Colonic mucosa (tissue), 4 donors: ENCODE measurements around the gene MIEF2. TPM values are rescaled to one million over a fixed set of nuclear protein-coding genes. Genes with fewer than 3 reads are reported as not detected.
A peak's percentile ranks its signal among the peaks of the same experiment; 100 is the strongest.

Source experiments
- DNase-seq: peaks from one replicate; pipeline ENCODE4 v3.0.0-alpha.2; 2020
- H3K27ac ChIP-seq: fragments of 200-600 bp; one replicate; pipeline ENCODE4 v1.8.0; 2021
- H3K27me3 ChIP-seq: fragments of 200-600 bp; one replicate; pipeline ENCODE4 v1.8.0; 2021
- H3K36me3 ChIP-seq: fragments of 200-600 bp; one replicate; pipeline ENCODE4 v1.8.0; 2021
- H3K4me1 ChIP-seq: fragments of 200-600 bp; one replicate; pipeline ENCODE4 v1.8.0; 2021; ENCODE audit warnings: mild to moderate bottlenecking
- H3K4me3 ChIP-seq: fragments of 200-600 bp; one replicate; pipeline ENCODE4 v1.8.0; 2021
- H3K9ac ChIP-seq, 2 donors: one replicate each; pipeline ENCODE4 v1.7.0; 2013; ENCODE audit warnings: control low read depth in 2 of 2, low read depth in 2 of 2, low read length in 2 of 2
- H3K9me3 ChIP-seq: fragments of 200-600 bp; one replicate; pipeline ENCODE4 v1.8.0; 2021
- CTCF ChIP-seq: fragments of 200-600 bp; IDR thresholded peaks from one replicate; pipeline ENCODE4 v1.8.0; 2022; ENCODE audit warnings: antibody characterized with exemption, mild to moderate bottlenecking
- intact Hi-C: fragments of 100-400 bp; cut with DNase I; formaldehyde crosslinking; loops from one replicate; pipeline ENCODE4 v1.14.1; 2022
- total RNA-seq, 2 donors: library from RNA; stranded (reverse); fragmentation: NEBNext Ultra II Directional in 1 of 2; extraction: Animal tissue kit (Norgen Biotek cat#: 25700) in 1 of 2; gene quantifications; one replicate each; pipeline ENCODE4 v1.2.1, GENCODE V29; 2021
- donor health status: healthy.
- donor health status: DM: no; HTN: no; CAD: no.
- donor health status: DM: no; HTN: no; CAD: no.

Gene MIEF2
- total RNA-seq, 2 donors from 2014 or later = 13.2 to 15.3 TPM

- no peak overlapping the region for H3K9ac ChIP-seq
- peaks cover 11% of the 10 kb centered on the region for H3K4me1 ChIP-seq
- no peaks in the 10 kb centered on the region for H3K27me3 ChIP-seq
- H3K36me3 ChIP-seq = no peaks in the 10 kb centered on the region
- intact Hi-C loops = no loop called here
- no peak for TF ChIP-seq CTCF
- no peak overlapping the region for H3K27ac ChIP-seq
- no peak for DNase-seq
- no peaks in the 10 kb centered on the region for H3K9me3 ChIP-seq
- H3K4me3 ChIP-seq = no peak overlapping the region
Observed at GRCh38 chr17:18309202-18309601, 48.7 kb downstream of the MIEF2 start.

- no peak for TF ChIP-seq CTCF
- Histone ChIP-seq H3K27me3 (no peaks in the 10 kb centered on the region), H3K4me3 (peak overlapping the region; percentile 89), H3K27ac (peak overlapping the region; percentile 89), H3K9me3 (no peaks in the 10 kb centered on the region), H3K4me1 (peaks cover 42% of the 10 kb centered on the region), H3K9ac (peak overlapping the region; percentile 82 to 92), H3K36me3 (peaks cover 3% of the 10 kb centered on the region)
- peak; percentile 41 for DNase-seq
- intact Hi-C loops = no loop called here
Observed at GRCh38 chr17:18314059-18314730, 53.7 kb downstream of the MIEF2 start.

- peak within 1 kb of the TSS; percentile 82 to 96 for H3K9ac ChIP-seq
- no peaks in the 10 kb centered on the region for H3K9me3 ChIP-seq
- H3K27me3 ChIP-seq = no peaks in the 10 kb centered on the region
- peak within 1 kb of the TSS; percentile 89 for H3K27ac ChIP-seq
- peaks cover 3% of the 10 kb centered on the region for H3K36me3 ChIP-seq
- H3K4me3 ChIP-seq = peak within 1 kb of the TSS; percentile 89
- TF ChIP-seq CTCF = no peak
- H3K4me1 ChIP-seq = peaks cover 48% of the 10 kb centered on the region
- intact Hi-C loops = loop anchor here (5.0 kb wide), 1 partner anchor 68 kb away; no protein-coding TSS in a partner anchor
- DNase-seq = peak; percentile 99
Observed at GRCh38 chr17:18314731-18315561, 54.5 kb downstream of the MIEF2 start, which contains the start of the genes SMCR8 and TOP3A. Gene SMCR8 (plus strand): TSS chr17:18315293. CDS start chr17:18315790, 497 bp downstream. Gene TOP3A (minus strand): TSS chr17:18314994. CDS start chr17:18314778, 216 bp downstream.

GRCh38 chr17:18315562-18315922 lies 55.1 kb downstream of the MIEF2 start:
- Histone ChIP-seq H3K27ac (peak overlapping the region; percentile 89), H3K36me3 (peaks cover 3% of the 10 kb centered on the region), H3K4me3 (peak overlapping the region; percentile 89), H3K9ac (peak overlapping the region; percentile 82 to 96), H3K4me1 (peaks cover 48% of the 10 kb centered on the region), H3K27me3 (no peaks in the 10 kb centered on the region), H3K9me3 (no peaks in the 10 kb centered on the region)
- DNase-seq = no peak
- TF ChIP-seq CTCF = no peak
- intact Hi-C loops = loop anchor here (5.0 kb wide), 1 partner anchor 68 kb away; no protein-coding TSS in a partner anchor

- peaks cover 48% of the 10 kb centered on the region for H3K4me1 ChIP-seq
- TF ChIP-seq CTCF = no peak
- no peak for DNase-seq
- intact Hi-C loops = loop anchor here (5.0 kb wide), 1 partner anchor 69 kb away; no protein-coding TSS in a partner anchor
- no peaks in the 10 kb centered on the region for H3K27me3 ChIP-seq
- H3K9me3 ChIP-seq = no peaks in the 10 kb centered on the region
- peak overlapping the region; percentile 82 to 96 for H3K9ac ChIP-seq
- peaks cover 3% of the 10 kb centered on the region for H3K36me3 ChIP-seq
- H3K27ac ChIP-seq = peak overlapping the region; percentile 89
- peak overlapping the region; percentile 89 for H3K4me3 ChIP-seq
Observed at GRCh38 chr17:18315961-18316360, 55.5 kb downstream of the MIEF2 start.

Other genes with a start within 250 kb of the MIEF2 start
- 10 to 100 TPM; 23.5 to 44.5 TPM for gene ATPAF2, start 221.5 kb upstream of the MIEF2 start, total RNA-seq
- 1 to 10 TPM; 5.2 to 8.0 TPM for gene GID4, start 221.3 kb upstream of the MIEF2 start, total RNA-seq
- gene DRG2, start 172.7 kb upstream of the MIEF2 start, total RNA-seq = 10 to 100 TPM; 25.6 to 36.9 TPM
- gene MYO15A, start 151.9 kb upstream of the MIEF2 start, total RNA-seq = 1 to 10 TPM; 1.1 to 1.4 TPM
- 100 to 1,000 TPM in 1 of 2 donors, 10 to 100 TPM in 1; 94.8 to 130 TPM for gene ALKBH5, start 76.8 kb upstream of the MIEF2 start, total RNA-seq
- 10 to 100 TPM in 1 of 2 donors, 1 to 10 TPM in 1; 7.8 to 13.1 TPM for gene LLGL1, start 35.0 kb upstream of the MIEF2 start, total RNA-seq
- gene FLII, start 1.9 kb upstream of the MIEF2 start, total RNA-seq = 100 to 1,000 TPM; 263 to 293 TPM
- gene TOP3A, start 54.3 kb downstream of the MIEF2 start, total RNA-seq = 10 to 100 TPM; 27.2 to 45.4 TPM
- gene SMCR8, start 54.6 kb downstream of the MIEF2 start, total RNA-seq = 10 to 100 TPM; 20.5 to 21.4 TPM
- 10 to 100 TPM; 41.4 to 58.0 TPM for gene SHMT1, start 102.9 kb downstream of the MIEF2 start, total RNA-seq
- under 1 TPM; 0.25 to 0.69 TPM for gene EVPLL, start 117.1 kb downstream of the MIEF2 start, total RNA-seq
- gene LGALS9C, start 216.1 kb downstream of the MIEF2 start, total RNA-seq = 10 to 100 TPM; 24.5 to 60.9 TPM